Karpas-422 (cell line): ENCODE data around the gene ERBB4. TPM values are rescaled to one million over a fixed set of nuclear protein-coding genes. Genes with fewer than 3 reads are reported as not detected.

Experiments
- DNase-seq: peaks from one replicate; pipeline ENCODE4 v3.0.0-alpha.2; 2015
- H2AFZ ChIP-seq: fragments of 200-600 bp; sonication (generic); 2 replicates; pipeline ENCODE4 v1.6.1; 2014; ENCODE audit warnings: antibody characterized with exemption, low read length, mixed read lengths
- H3K27ac ChIP-seq: fragments of 200-600 bp; sonication (generic); 2 replicates; pipeline ENCODE4 v1.5.1; 2014; ENCODE audit warnings: mild to moderate bottlenecking, low read length, moderate library complexity
- H3K27me3 ChIP-seq: fragments of 200-600 bp; sonication (generic); 2 replicates; pipeline ENCODE4 v1.6.1; 2014; ENCODE audit warnings: low read length, mixed read lengths
- H3K36me3 ChIP-seq: fragments of 200-600 bp; sonication (generic); 2 replicates; pipeline ENCODE4 v1.6.1; 2014; ENCODE audit warnings: low read length, mixed read lengths; ENCODE audit not compliant: insufficient read depth
- H3K4me1 ChIP-seq: fragments of 200-600 bp; sonication (generic); 2 replicates; pipeline ENCODE4 v1.6.1; 2014; ENCODE audit warnings: mild to moderate bottlenecking, low read length, mixed read lengths
- H3K4me2 ChIP-seq: fragments of 200-600 bp; sonication (generic); 2 replicates; pipeline ENCODE4 v1.6.1; 2014; ENCODE audit warnings: low read length, low read depth, mild to moderate bottlenecking; ENCODE audit not compliant: poor library complexity, severe bottlenecking
- H3K4me3 ChIP-seq: fragments of 200-600 bp; sonication (generic); 2 replicates; pipeline ENCODE4 v1.5.1; 2014; ENCODE audit warnings: mild to moderate bottlenecking, antibody characterized with exemption, low read length, mixed read lengths
- H3K79me2 ChIP-seq: fragments of 200-600 bp; sonication (generic); 2 replicates; pipeline ENCODE4 v1.6.1; 2014; ENCODE audit warnings: mild to moderate bottlenecking, low read length, mixed read lengths
- H3K9ac ChIP-seq: fragments of 200-600 bp; sonication (generic); 2 replicates; pipeline ENCODE4 v1.6.0; 2014; ENCODE audit warnings: low read length
- H3K9me2 ChIP-seq: fragments of 200-600 bp; sonication (generic), shearing (Covaris generic); replicated peaks from 2 replicates; pipeline ENCODE4 v1.6.0; 2014; ENCODE audit warnings: mild to moderate bottlenecking, low read length, moderate library complexity; ENCODE audit not compliant: insufficient read depth
- H3K9me3 ChIP-seq: fragments of 300-700, 200-600 bp; sonication (generic); 2 replicates; pipeline ENCODE4 v1.6.1; 2014; ENCODE audit warnings: low read length, mixed read lengths
- H4K20me1 ChIP-seq: fragments of 200-600 bp; sonication (generic); 2 replicates; pipeline ENCODE4 v1.6.1; 2014; ENCODE audit warnings: mild to moderate bottlenecking, antibody characterized with exemption, low read length, low read depth; ENCODE audit not compliant: insufficient read depth
- total RNA-seq: library from RNA; depleted of rRNA; stranded (reverse); fragments of >200 nt; shearing (Covaris generic); gene quantifications from 2 replicates; pipeline ENCODE4 v1.2.3, GENCODE V29; 2014; ENCODE audit warnings: low replicate concordance

Gene ERBB4
- total RNA-seq, 1 experiment from 2014 or later, result not detected

DNA sequence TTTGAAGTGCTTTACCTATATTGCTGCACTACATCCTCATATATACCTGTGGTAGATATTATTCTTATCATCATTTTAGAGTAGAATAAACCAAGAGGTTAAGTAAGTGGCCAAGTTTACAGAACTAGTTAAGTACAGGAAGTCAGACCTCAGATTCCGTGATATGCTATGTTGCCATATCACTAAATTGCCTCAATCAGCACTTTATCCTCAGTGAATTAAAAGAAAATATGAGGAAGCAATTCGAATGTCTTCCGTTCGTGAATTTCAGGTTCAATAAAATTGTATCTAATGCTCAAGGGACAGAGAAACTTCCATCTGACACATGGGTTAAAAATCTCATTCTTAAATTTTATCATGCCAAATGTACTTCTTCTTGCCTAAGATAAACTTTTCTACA lies 1133.6 kb downstream of the ERBB4 start:
- no peak overlapping the region for H2AFZ ChIP-seq
- DNase-seq, result no peak
- no peak overlapping the region for H3K4me2 ChIP-seq
- no peaks in the 10 kb centered on the region for H3K79me2 ChIP-seq
- H3K36me3 ChIP-seq, result no peaks in the 10 kb centered on the region
- H3K4me3 ChIP-seq, result no peak overlapping the region
- no peaks in the 10 kb centered on the region for H3K9me3 ChIP-seq
- H3K9me2 ChIP-seq, result no peaks in the 10 kb centered on the region
- no peaks in the 10 kb centered on the region for H3K4me1 ChIP-seq
- no peaks in the 10 kb centered on the region for H3K27me3 ChIP-seq
- H3K27ac ChIP-seq, result no peak overlapping the region
- H3K9ac ChIP-seq, result no peak overlapping the region
- H4K20me1 ChIP-seq, result no peaks in the 10 kb centered on the region

GRCh38 chr2:211404098-211404497 lies 1134.5 kb downstream of the ERBB4 start:
- Histone ChIP-seq H3K27me3 (no peaks in the 10 kb centered on the region), H2AFZ (no peak overlapping the region), H3K36me3 (no peaks in the 10 kb centered on the region), H3K4me3 (no peak overlapping the region), H3K4me1 (no peaks in the 10 kb centered on the region), H3K9me2 (no peaks in the 10 kb centered on the region), H3K9me3 (no peaks in the 10 kb centered on the region), H3K4me2 (no peak overlapping the region), H3K27ac (no peak overlapping the region), H4K20me1 (no peaks in the 10 kb centered on the region), H3K79me2 (no peaks in the 10 kb centered on the region), H3K9ac (no peak overlapping the region)
- DNase-seq, result no peak

DNA sequence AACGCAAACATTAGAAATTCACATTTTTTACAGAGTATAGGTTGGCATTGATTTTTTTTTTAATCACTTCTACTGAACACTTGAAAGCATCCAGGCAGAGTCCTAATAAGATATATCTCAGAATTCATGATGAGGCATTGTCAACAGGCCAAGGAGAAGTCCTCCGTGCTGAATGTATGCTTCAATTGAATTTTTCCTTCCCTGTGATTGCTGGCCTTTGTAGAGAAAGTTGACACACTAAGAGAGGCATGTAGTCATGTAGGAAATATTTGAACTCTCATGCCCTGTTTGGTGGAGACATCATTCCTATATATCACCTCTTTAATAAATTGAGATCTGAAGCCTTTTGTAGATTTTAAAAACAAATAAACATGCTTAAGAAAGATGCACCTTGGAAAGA lies 1137.3 kb downstream of the ERBB4 start:
- no peak for DNase-seq
- Histone ChIP-seq H3K4me3 (no peak overlapping the region), H3K4me2 (no peak overlapping the region), H2AFZ (no peak overlapping the region), H3K9ac (no peak overlapping the region), H3K9me2 (no peaks in the 10 kb centered on the region), H4K20me1 (no peaks in the 10 kb centered on the region), H3K4me1 (no peaks in the 10 kb centered on the region), H3K79me2 (no peaks in the 10 kb centered on the region), H3K27me3 (no peaks in the 10 kb centered on the region), H3K36me3 (no peaks in the 10 kb centered on the region), H3K9me3 (no peaks in the 10 kb centered on the region), H3K27ac (no peak overlapping the region)

- Histone ChIP-seq H4K20me1 (no peaks in the 10 kb centered on the region), H3K4me3 (no peak overlapping the region), H3K4me1 (no peaks in the 10 kb centered on the region), H3K27ac (no peak overlapping the region), H3K36me3 (no peaks in the 10 kb centered on the region), H3K4me2 (no peak overlapping the region), H3K27me3 (no peaks in the 10 kb centered on the region), H3K9ac (no peak overlapping the region), H3K79me2 (no peaks in the 10 kb centered on the region), H2AFZ (no peak overlapping the region), H3K9me3 (no peaks in the 10 kb centered on the region), H3K9me2 (no peaks in the 10 kb centered on the region)
- DNase-seq, result no peak
These were observed 1140.8 kb downstream of the ERBB4 start for GRCh38 chr2:211397764-211398163.

- H3K27me3 ChIP-seq, result no peaks in the 10 kb centered on the region
- no peak for DNase-seq
These were observed 1141.8 kb downstream of the ERBB4 start for GRCh38 chr2:211396815-211397214.

GRCh38 chr2:211391189-211391567 lies 1147.4 kb downstream of the ERBB4 start:
- DNase-seq, result no peak
- no peaks in the 10 kb centered on the region for H3K9me2 ChIP-seq
- no peak overlapping the region for H3K4me2 ChIP-seq
- no peaks in the 10 kb centered on the region for H3K79me2 ChIP-seq
- H3K4me1 ChIP-seq, result no peaks in the 10 kb centered on the region
- no peak overlapping the region for H3K27ac ChIP-seq
- no peak overlapping the region for H3K4me3 ChIP-seq
- H3K9me3 ChIP-seq, result no peaks in the 10 kb centered on the region
- H3K27me3 ChIP-seq, result no peaks in the 10 kb centered on the region
- no peak overlapping the region for H3K9ac ChIP-seq
- no peaks in the 10 kb centered on the region for H4K20me1 ChIP-seq
- no peaks in the 10 kb centered on the region for H3K36me3 ChIP-seq
- H2AFZ ChIP-seq, result no peak overlapping the region

More at GRCh38 chr2:211396815-211397214, 1141.8 kb downstream of the ERBB4 start:
- Histone ChIP-seq H3K4me3 (no peak overlapping the region), H3K27ac (no peak overlapping the region), H4K20me1 (no peaks in the 10 kb centered on the region), H3K9me3 (no peaks in the 10 kb centered on the region), H2AFZ (no peak overlapping the region), H3K36me3 (no peaks in the 10 kb centered on the region), H3K9ac (no peak overlapping the region), H3K9me2 (no peaks in the 10 kb centered on the region), H3K79me2 (no peaks in the 10 kb centered on the region), H3K4me1 (no peaks in the 10 kb centered on the region), H3K4me2 (no peak overlapping the region)

GRCh38 chr2:211390536-211391188 lies 1147.9 kb downstream of the ERBB4 start:
- Histone ChIP-seq H4K20me1 (no peaks in the 10 kb centered on the region), H3K79me2 (no peaks in the 10 kb centered on the region), H3K27ac (no peak overlapping the region), H3K9me2 (no peaks in the 10 kb centered on the region), H2AFZ (no peak overlapping the region), H3K9ac (no peak overlapping the region), H3K4me1 (no peaks in the 10 kb centered on the region), H3K27me3 (no peaks in the 10 kb centered on the region), H3K4me2 (no peak overlapping the region), H3K9me3 (no peaks in the 10 kb centered on the region), H3K4me3 (no peak overlapping the region), H3K36me3 (no peaks in the 10 kb centered on the region)
- DNase-seq, result no peak

- Histone ChIP-seq H3K9me2 (no peaks in the 10 kb centered on the region), H3K36me3 (no peaks in the 10 kb centered on the region), H3K4me1 (no peaks in the 10 kb centered on the region), H2AFZ (no peak overlapping the region), H3K27ac (no peak overlapping the region), H4K20me1 (no peaks in the 10 kb centered on the region), H3K9ac (no peak overlapping the region), H3K9me3 (no peaks in the 10 kb centered on the region), H3K4me3 (no peak overlapping the region), H3K79me2 (no peaks in the 10 kb centered on the region), H3K4me2 (no peak overlapping the region), H3K27me3 (no peaks in the 10 kb centered on the region)
- no peak for DNase-seq
These were observed 1150.9 kb downstream of the ERBB4 start for GRCh38 chr2:211387734-211388133.
